Keratinocyte (primary cell): ENCODE measurements around the gene RIT2. TPM values are rescaled to one million over a fixed set of nuclear protein-coding genes. Genes with fewer than 3 reads are reported as not detected.

ENCODE experiments used
- DNase-seq: peaks from one replicate; pipeline ENCODE4 v3.0.0-alpha.2; 2011; ENCODE audit warnings: low read depth, missing footprints, low spot score
- FAIRE-seq: peaks from 2 replicates; lab custom pipeline; 2011; peaks lifted over from hg19 to GRCh38; lab: Jason Lieb, UNC
- H2AFZ ChIP-seq: 2 replicates; pipeline ENCODE4 v1.6.0; 2012; ENCODE audit warnings: low read length, control low read depth, inconsistent platforms; ENCODE audit not compliant: control insufficient read depth
- H3K27ac ChIP-seq: 2 replicates; pipeline ENCODE4 v1.5.1; 2011; ENCODE audit warnings: low read length; ENCODE audit not compliant: control insufficient read depth, insufficient read depth
- H3K27me3 ChIP-seq: 3 replicates; pipeline ENCODE4 v1.6.0; 2011; ENCODE audit warnings: low read length; ENCODE audit not compliant: control insufficient read depth, insufficient read depth; ENCODE audit errors: extremely low read depth
- H3K36me3 ChIP-seq, 2 experiments: 2 replicates in 1 of 2; 3 replicates in 1 of 2; pipeline ENCODE4 v1.5.1; 2011; ENCODE audit warnings: low read length in 2 of 2, mild to moderate bottlenecking in 1 of 2; ENCODE audit not compliant: control insufficient read depth in 2 of 2, insufficient read depth in 2 of 2; ENCODE audit errors: extremely low read depth in 1 of 2
- H3K4me1 ChIP-seq: 3 replicates; pipeline ENCODE4 v1.5.1; 2011; ENCODE audit warnings: low read length; ENCODE audit not compliant: control insufficient read depth, insufficient read depth; ENCODE audit errors: extremely low read depth
- H3K4me2 ChIP-seq: 3 replicates; pipeline ENCODE4 v1.6.0; 2011; ENCODE audit warnings: low read depth, low read length; ENCODE audit not compliant: control insufficient read depth, insufficient read depth; ENCODE audit errors: extremely low read depth
- H3K4me3 ChIP-seq, 3 experiments: fragments of 200-600 bp in 1 of 3; sonication (generic) in 1 of 3; 2 replicates in 2 of 3; 3 replicates in 1 of 3; pipeline ENCODE4 v1.5.1; 2011 to 2016; ENCODE audit warnings: low read length in 3 of 3, mild to moderate bottlenecking in 3 of 3, control low read depth in 2 of 3, inconsistent platforms in 1 of 3, low read depth in 1 of 3, mixed read lengths in 1 of 3, mixed run types in 1 of 3, moderate library complexity in 1 of 3; ENCODE audit not compliant: control insufficient read depth in 2 of 3, insufficient read depth in 2 of 3; ENCODE audit errors: extremely low read depth in 1 of 3
- H3K79me2 ChIP-seq: 2 replicates; pipeline ENCODE4 v1.6.0; 2012; ENCODE audit warnings: low read length; ENCODE audit not compliant: control insufficient read depth, insufficient read depth
- H3K9ac ChIP-seq: 3 replicates; pipeline ENCODE4 v1.6.0; 2011; ENCODE audit warnings: low read length; ENCODE audit not compliant: control insufficient read depth, insufficient read depth; ENCODE audit errors: extremely low read depth
- H3K9me1 ChIP-seq: 3 replicates; pipeline ENCODE4 v1.6.0; 2011; ENCODE audit warnings: low read length; ENCODE audit not compliant: control insufficient read depth, insufficient read depth; ENCODE audit errors: extremely low read depth
- H3K9me3 ChIP-seq: 2 replicates; pipeline ENCODE4 v1.5.1; 2012; ENCODE audit warnings: low read depth, low read length; ENCODE audit not compliant: control insufficient read depth
- H4K20me1 ChIP-seq: 3 replicates; pipeline ENCODE4 v1.6.0; 2011; ENCODE audit warnings: low read length; ENCODE audit not compliant: control insufficient read depth, insufficient read depth; ENCODE audit errors: extremely low read depth
- CTCF ChIP-seq, 3 experiments: IDR thresholded peaks in 1 of 3; conservative IDR thresholded peaks in 1 of 3; optimal IDR thresholded peaks in 1 of 3; 2 replicates in 2 of 3; 3 replicates in 1 of 3; pipeline versions ENCODE3 to v1.5.1; 2011; ENCODE audit warnings: low read length in 3 of 3, mild to moderate bottlenecking in 3 of 3, moderate library complexity in 2 of 3, control low read depth in 1 of 3, inconsistent platforms in 1 of 3; ENCODE audit not compliant: insufficient read depth in 2 of 3; ENCODE audit errors: extremely low read depth in 1 of 3
- EZH2 ChIP-seq: IDR thresholded peaks from one replicate; pipeline ENCODE4 v1.6.1; 2012; ENCODE audit warnings: inconsistent platforms, mild to moderate bottlenecking, low read length, moderate library complexity
- dilution Hi-C: fragments of 300-500 bp; cut with MboI; formaldehyde crosslinking; loops from one replicate; pipeline ENCODE4 v1.7.0; 2020; ENCODE audit warnings: low sequenced_read_pairs; ENCODE audit not compliant: extremely low pct_ligation_motif_present
- polyA plus RNA-seq, 5 experiments: library from polyadenylated mRNA; depleted of rRNA in 3 of 5; stranded (reverse) in 3 of 5; stranded (forward) in 1 of 5; unstranded in 1 of 5; fragments of >200 nt; gene quantifications; 1 replicate in 1 of 5; 2 replicates in 3 of 5; 3 replicates in 1 of 5; pipeline versions ENCODE4 v1.2.1 to v1.2.3, GENCODE V29; 2011 to 2012; ENCODE audit warnings: missing spikeins in 2 of 5, low read depth in 1 of 5, low replicate concordance in 1 of 5

RIT2 gene
- polyA plus RNA-seq, 1 donor (not counting 4 experiments of a cell fraction or from before 2014, with no cell fraction given): not detected

GRCh38 chr18:42830936-42831335, 284.5 kb downstream of the RIT2 start:
- DNase-seq (no peak), FAIRE-seq (no peak)
- Histone ChIP-seq H3K4me1 (no peaks in the 10 kb centered on the region), H3K9ac (no peak overlapping the region), H3K9me1 (no peaks in the 10 kb centered on the region), H3K79me2 (no peaks in the 10 kb centered on the region), H3K9me3 (no peaks in the 10 kb centered on the region), H3K4me3 (no peak overlapping the region), H3K4me2 (no peak overlapping the region), H2AFZ (no peak overlapping the region), H3K27me3 (no peaks in the 10 kb centered on the region), H3K27ac (no peak overlapping the region), H4K20me1 (no peaks in the 10 kb centered on the region), H3K36me3 (no peaks in the 10 kb centered on the region)
- dilution Hi-C loops: no loop called here
- no peak for TF ChIP-seq CTCF (optimal IDR thresholded peaks at IDR 0.05 in 1 of 3, IDR thresholded peaks at IDR 0.05 in 1 of 3, conservative IDR thresholded peaks at IDR 0.05 in 1 of 3; ENCODE audit: extremely low read depth in 1 of 3, insufficient read depth in 2 of 3, low read length in 3 of 3)
- TF ChIP-seq EZH2: no peak

- Histone ChIP-seq H2AFZ (no peak overlapping the region), H3K9me1 (no peaks in the 10 kb centered on the region), H3K9me3 (no peaks in the 10 kb centered on the region), H3K4me3 (no peak overlapping the region), H4K20me1 (no peaks in the 10 kb centered on the region), H3K4me1 (no peaks in the 10 kb centered on the region), H3K36me3 (no peaks in the 10 kb centered on the region), H3K27me3 (no peaks in the 10 kb centered on the region), H3K9ac (no peak overlapping the region), H3K79me2 (no peaks in the 10 kb centered on the region), H3K4me2 (no peak overlapping the region), H3K27ac (no peak overlapping the region)
- FAIRE-seq: no peak
- dilution Hi-C loops: no loop called here
- no peak for DNase-seq
- TF ChIP-seq EZH2: no peak
- no peak for TF ChIP-seq CTCF (optimal IDR thresholded peaks at IDR 0.05 in 1 of 3, IDR thresholded peaks at IDR 0.05 in 1 of 3, conservative IDR thresholded peaks at IDR 0.05 in 1 of 3; ENCODE audit: extremely low read depth in 1 of 3, insufficient read depth in 2 of 3, low read length in 3 of 3)
Measured at GRCh38 chr18:42828881-42829280, 286.6 kb downstream of the RIT2 start.
